Measurements from ENCODE around the gene SAMD4A.

- TF ChIP-seq POLR2A (IDR thresholded peaks at IDR 0.05) (no peak), POLR2AphosphoS5 (IDR thresholded peaks at IDR 0.05) (no peak)
These were observed 66.1 kb downstream of the SAMD4A start for GRCh38 chr14:54633076-54633475.
